GM10248 (cell line): ENCODE results near the gene KCNC4.

ENCODE experiments used
- CTCF ChIA-PET: fragments of 300-600 bp; sonication (Branson Sonifier 250); formaldehyde crosslinking; extraction: SDS; loops from one replicate; lab custom pipeline; 2021; ENCODE audit warnings: antibody characterized with exemption; lab: Yijun Ruan, JAX
- POLR2A ChIA-PET: fragments of 350-650 bp; sonication (Branson Sonifier 250); formaldehyde crosslinking; extraction: SDS; loops from one replicate; lab custom pipeline; 2020; ENCODE audit warnings: antibody characterized with exemption; lab: Yijun Ruan, JAX
- DNase-seq: peaks from one replicate; pipeline ENCODE4 v3.0.0; 2012; ENCODE audit errors: extremely low spot score
- TF ChIP-seq, protein P1 (sequence below): IDR thresholded peaks from 2 replicates; pipeline ENCODE4 v1.5.1; 2012; ENCODE audit warnings: mild to moderate bottlenecking, low read depth; ENCODE audit errors: extremely low read depth, missing control alignments, control extremely low read depth

The KCNC4 gene

DNA sequence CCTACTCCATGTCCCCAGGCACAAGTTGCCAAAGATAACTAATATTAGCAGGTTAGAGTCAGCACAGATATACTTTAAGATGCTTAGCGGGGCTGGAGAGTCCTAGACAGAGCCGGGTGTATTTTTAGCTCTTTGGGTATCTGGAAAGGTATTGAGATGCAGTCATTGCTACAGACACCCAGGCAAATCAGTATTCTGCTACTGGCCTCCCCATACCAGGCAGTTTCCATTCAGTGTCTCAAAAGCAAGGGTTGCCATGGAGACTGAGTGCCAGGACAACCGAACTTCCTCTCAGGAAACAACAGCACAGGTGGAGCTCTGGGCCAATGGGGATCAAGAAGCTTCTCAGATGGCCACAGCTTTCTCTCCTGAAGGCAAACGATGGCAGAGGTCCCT, 45.3 kb downstream of the KCNC4 start:
- DNase-seq = no peak
- TF ChIP-seq, protein P1, sequence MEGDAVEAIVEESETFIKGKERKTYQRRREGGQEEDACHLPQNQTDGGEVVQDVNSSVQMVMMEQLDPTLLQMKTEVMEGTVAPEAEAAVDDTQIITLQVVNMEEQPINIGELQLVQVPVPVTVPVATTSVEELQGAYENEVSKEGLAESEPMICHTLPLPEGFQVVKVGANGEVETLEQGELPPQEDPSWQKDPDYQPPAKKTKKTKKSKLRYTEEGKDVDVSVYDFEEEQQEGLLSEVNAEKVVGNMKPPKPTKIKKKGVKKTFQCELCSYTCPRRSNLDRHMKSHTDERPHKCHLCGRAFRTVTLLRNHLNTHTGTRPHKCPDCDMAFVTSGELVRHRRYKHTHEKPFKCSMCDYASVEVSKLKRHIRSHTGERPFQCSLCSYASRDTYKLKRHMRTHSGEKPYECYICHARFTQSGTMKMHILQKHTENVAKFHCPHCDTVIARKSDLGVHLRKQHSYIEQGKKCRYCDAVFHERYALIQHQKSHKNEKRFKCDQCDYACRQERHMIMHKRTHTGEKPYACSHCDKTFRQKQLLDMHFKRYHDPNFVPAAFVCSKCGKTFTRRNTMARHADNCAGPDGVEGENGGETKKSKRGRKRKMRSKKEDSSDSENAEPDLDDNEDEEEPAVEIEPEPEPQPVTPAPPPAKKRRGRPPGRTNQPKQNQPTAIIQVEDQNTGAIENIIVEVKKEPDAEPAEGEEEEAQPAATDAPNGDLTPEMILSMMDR = no peak
- POLR2A ChIA-PET = no interaction called here
- CTCF ChIA-PET = interaction anchor here (1.0 to 6.5 kb wide), 7 partner anchors 10 to 240 kb away, joined by 3 to 38 read pairs (median 6); partner anchors contain the start of gene KCNC4

DNA sequence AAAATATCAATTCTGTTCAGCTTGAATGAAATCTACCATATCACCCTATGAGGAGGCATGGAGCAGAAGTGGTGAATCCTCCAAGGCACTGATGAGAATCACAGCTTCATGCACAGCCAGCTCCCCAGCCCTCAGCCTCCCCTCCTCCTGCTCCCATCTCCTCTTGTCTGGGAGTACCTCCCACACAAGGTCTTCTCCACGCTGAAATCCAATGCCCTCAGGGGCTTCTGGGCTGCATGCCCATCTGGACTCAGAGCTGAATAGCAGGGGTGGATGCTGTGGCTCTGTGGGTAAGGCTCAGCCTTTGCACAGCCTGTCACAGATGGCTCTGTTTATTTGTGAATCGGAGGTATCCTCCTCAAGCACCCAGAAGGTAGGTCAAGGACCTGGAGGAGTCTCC, 48.6 kb downstream of the KCNC4 start:
- TF ChIP-seq, protein P1 = no peak
- ChIA-PET POLR2A (no interaction called here), CTCF (interaction anchor here (1.0 to 6.5 kb wide), 3 partner anchors 49 to 54 kb away, joined by 3 to 38 read pairs (median 3); partner anchors contain the start of gene KCNC4)
- no peak for DNase-seq

DNA sequence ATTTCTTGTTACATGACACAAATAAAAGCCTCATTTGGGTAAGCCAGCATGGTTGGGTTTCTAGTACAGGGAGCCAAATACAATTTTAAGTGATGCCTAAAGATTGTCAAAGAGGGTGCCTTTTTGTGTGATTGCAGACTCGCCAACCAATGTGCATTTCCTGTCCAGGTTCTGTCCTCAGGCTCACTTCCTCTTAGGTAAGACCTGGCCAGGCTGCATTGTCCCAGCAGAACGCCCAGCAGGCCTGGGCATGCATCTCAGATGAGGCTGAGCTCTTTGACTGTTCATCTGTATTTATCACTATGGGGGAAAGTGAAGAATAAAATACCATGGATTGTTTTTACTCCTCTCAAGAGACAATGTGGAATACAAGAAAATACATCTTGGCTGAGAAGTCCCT, 49.7 kb downstream of the KCNC4 start:
- TF ChIP-seq, protein P1 = no peak
- POLR2A ChIA-PET = no interaction called here
- no peak for DNase-seq
- CTCF ChIA-PET = interaction anchor here (1.3 to 6.5 kb wide), 2 partner anchors 10 to 50 kb away, joined by 3 to 38 read pairs; partner anchors contain the start of gene KCNC4
